Measurements from ENCODE around the gene ZMYND19.

DNA sequence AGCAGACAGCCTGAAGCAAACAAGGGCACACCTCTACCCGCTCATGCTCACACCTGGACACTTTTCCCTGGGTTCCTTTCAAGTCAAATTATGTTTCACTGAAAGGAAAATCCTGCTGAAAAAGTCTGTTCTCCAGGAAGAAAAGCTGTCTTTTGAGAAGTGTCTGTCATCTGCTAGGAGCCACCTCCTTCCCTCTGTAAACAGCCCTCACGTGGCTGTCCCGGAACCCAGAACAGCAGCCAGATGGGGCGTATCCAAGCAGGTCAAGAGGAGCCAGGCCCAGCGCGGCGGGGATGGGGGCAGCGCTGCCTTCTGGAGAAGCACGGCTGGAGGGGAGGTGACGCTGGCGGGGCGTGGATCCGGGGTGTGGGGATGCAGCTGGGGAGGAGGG lies 40.1 kb downstream of the ZMYND19 start, which contains the start of gene PNPLA7:
- TF ChIP-seq, protein P1, sequence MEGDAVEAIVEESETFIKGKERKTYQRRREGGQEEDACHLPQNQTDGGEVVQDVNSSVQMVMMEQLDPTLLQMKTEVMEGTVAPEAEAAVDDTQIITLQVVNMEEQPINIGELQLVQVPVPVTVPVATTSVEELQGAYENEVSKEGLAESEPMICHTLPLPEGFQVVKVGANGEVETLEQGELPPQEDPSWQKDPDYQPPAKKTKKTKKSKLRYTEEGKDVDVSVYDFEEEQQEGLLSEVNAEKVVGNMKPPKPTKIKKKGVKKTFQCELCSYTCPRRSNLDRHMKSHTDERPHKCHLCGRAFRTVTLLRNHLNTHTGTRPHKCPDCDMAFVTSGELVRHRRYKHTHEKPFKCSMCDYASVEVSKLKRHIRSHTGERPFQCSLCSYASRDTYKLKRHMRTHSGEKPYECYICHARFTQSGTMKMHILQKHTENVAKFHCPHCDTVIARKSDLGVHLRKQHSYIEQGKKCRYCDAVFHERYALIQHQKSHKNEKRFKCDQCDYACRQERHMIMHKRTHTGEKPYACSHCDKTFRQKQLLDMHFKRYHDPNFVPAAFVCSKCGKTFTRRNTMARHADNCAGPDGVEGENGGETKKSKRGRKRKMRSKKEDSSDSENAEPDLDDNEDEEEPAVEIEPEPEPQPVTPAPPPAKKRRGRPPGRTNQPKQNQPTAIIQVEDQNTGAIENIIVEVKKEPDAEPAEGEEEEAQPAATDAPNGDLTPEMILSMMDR (IDR thresholded peaks at IDR 0.05; ENCODE audit: low read length), result no peak
- no peak for TF ChIP-seq EZH2 (optimal IDR thresholded peaks at IDR 0.05; ENCODE audit: low read depth, low read length)

All from MM.1S (cell line).